Measurements from ENCODE around the gene HRH2.

- TF ChIP-seq POLR2A (IDR thresholded peaks at IDR 0.05; ENCODE audit: low read length), result no peak
- no peak for TF ChIP-seq GATA1 (IDR thresholded peaks at IDR 0.05; ENCODE audit: low read depth, low read length)
Measured at GRCh38 chr5:175659546-175660253, 1.8 kb downstream of the HRH2 start.
